A549 treated with Hydrocortisone at 1 μM for 4 hours (cell line): ENCODE measurements around the gene HNRNPCL1. TPM values are rescaled to one million over a fixed set of nuclear protein-coding genes. Genes with fewer than 3 reads are reported as not detected.

Experiments
- total RNA-seq: library from RNA; stranded (reverse); fragments of 200-300 nt; extraction: Qiagen RNA extraction; gene quantifications from 5 replicates; pipeline ENCODE4 v1.2.3, GENCODE V29; 2022

HNRNPCL1 gene
- total RNA-seq = not detected in 5 replicates

DNA sequence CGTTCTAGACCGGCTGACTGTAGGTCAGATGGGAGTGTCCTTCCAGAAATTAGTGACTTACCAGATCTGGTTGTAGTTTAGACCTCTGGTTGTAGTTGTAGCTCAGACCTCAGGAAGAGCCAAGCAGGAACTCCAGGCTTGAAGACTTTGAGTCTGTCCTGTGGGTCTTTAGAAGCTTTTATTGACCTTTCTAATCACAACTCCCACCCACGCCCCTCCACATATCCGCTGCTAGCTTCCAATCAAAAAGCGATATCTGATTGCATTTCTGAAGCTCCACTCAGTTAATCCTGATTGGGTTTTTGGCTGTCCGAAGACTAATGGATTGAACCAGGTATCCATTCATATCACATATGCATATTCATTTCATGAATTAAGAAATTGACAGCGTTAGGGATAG is at the start of gene HNRNPCL1:
Gene HNRNPCL1 (minus strand): TSS at position 101 of the 400 bp plus-strand sequence. CDS start 431 bp downstream, outside the sequence.

DNA sequence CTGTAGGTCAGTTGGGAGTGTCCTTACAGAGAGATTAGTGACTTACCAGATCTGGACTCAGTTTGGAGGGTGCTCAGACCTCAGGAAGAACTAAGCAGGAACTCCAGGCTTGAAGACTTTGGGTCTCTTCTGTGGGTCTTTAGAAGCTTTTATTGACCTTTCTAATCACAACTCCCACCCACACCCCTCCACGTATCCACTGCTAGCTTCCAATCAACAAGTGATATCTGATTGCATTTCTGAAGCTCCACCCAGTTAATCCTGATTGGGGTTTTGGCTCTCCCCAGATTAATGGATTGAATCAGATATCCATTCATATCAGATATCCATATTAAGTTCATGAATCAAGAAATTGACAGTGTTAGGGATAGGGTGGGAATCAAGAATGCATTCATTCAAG is 49.6 kb upstream of the HNRNPCL1 start, which contains the start of gene PRAMEF10:
Gene PRAMEF10 (minus strand): TSS at position 101 of the 400 bp plus-strand sequence. CDS start 2,423 bp downstream, outside the sequence.

DNA sequence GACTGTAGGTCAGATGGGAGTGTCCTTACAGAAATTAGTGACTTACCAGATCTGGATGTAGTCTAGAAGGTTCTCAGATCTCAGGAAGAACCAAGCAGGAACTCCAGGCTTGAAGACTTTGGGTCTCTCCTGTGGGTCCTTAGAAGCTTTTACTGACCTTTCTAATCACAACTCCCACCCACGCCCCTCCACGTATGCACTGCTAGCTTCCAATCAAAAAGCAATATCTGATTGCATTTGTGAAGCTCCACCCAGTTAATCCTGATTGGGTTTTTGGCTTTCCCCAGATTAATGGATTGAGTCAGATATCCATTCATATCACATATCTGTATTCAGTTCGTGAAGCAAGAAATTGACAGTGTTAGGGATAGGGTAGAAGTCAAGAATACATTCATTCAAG is 37.6 kb upstream of the HNRNPCL1 start, which contains the start of gene PRAMEF4:
Gene PRAMEF4 (minus strand): TSS at position 101 of the 400 bp plus-strand sequence. CDS start 2,807 bp downstream, outside the sequence.

DNA sequence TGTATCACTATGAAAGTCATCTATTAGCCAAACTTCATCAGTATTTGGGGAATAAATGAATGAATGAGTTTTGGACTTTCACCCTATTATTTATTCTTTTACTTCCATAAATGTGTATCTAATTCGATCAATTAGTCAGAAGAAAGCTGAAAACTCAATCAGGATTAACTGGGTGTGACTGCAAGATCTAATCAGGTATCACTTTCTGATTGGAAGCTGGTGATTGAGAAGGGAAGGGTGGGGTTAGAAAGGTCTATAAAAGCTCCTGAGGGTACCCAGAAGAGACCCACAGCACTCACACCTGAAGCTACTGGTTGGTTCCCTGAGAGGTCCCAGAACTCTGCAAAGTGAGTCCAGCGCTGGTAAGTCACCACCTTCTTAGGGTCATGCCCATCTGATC is 8.3 kb upstream of the HNRNPCL1 start, which contains the start of gene PRAMEF2:
Gene PRAMEF2 (plus strand): TSS at position 301 of the 400 bp plus-strand sequence. CDS start 1,924 bp downstream, outside the sequence.

DNA sequence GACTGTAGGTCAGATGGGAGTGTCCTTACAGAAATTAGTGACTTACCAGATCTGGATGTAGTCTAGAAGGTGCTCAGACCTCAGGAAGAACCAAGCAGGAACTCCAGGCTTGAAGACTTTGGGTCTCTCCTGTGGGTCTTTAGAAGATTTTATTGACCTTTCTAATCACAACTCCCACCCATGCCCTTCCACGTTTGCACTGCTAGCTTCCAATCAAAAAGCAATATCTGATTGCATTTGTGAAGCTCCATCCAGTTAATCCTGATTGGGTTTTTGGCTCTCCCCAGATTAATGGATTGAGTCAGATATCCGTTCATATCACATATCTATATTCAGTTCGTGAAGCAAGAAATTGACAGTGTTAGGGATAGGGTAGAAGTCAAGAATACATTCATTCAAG is 17.2 kb downstream of the HNRNPCL1 start, which contains the start of gene PRAMEF11:
Gene PRAMEF11 (minus strand): TSS at position 101 of the 400 bp plus-strand sequence. CDS start 2,621 bp downstream, outside the sequence.

Other genes with a start within 250 kb of the HNRNPCL1 start
- gene DHRS3, start 230.5 kb downstream of the HNRNPCL1 start, total RNA-seq = 40.2 to 49.5 TPM (median 47.2 TPM) in 5 replicates
- gene AADACL4, start 204.6 kb downstream of the HNRNPCL1 start, total RNA-seq = not detected in 5 replicates
- not detected in 5 replicates for gene AADACL3, start 132.6 kb downstream of the HNRNPCL1 start, total RNA-seq
- gene CFAP107, start 102.5 kb downstream of the HNRNPCL1 start, total RNA-seq = not detected in 5 replicates
- gene PRAMEF12, start 75.0 kb downstream of the HNRNPCL1 start, total RNA-seq = not detected in 5 replicates
- 0.08 TPM in 2 of 5 replicates, not detected in the others for gene PRAMEF1, start 57.3 kb downstream of the HNRNPCL1 start, total RNA-seq
- gene PRAMEF11, start 17.3 kb downstream of the HNRNPCL1 start, total RNA-seq = not detected in 5 replicates
- 0.08 to 0.13 TPM (median 0.08 TPM) in 4 of 5 replicates, not detected in the other for gene PRAMEF2, start 8.4 kb upstream of the HNRNPCL1 start, total RNA-seq
- not detected in 5 replicates for gene PRAMEF4, start 37.5 kb upstream of the HNRNPCL1 start, total RNA-seq
- gene PRAMEF10, start 49.5 kb upstream of the HNRNPCL1 start, total RNA-seq = not detected in 5 replicates
- not detected in 5 replicates for gene PRAMEF7, start 67.9 kb upstream of the HNRNPCL1 start, total RNA-seq
- gene PRAMEF6, start 98.9 kb upstream of the HNRNPCL1 start, total RNA-seq = not detected in 5 replicates
- not detected in 5 replicates for gene PRAMEF27, start 207.9 kb upstream of the HNRNPCL1 start, total RNA-seq
- not detected in 5 replicates for gene HNRNPCL3, start 212.0 kb upstream of the HNRNPCL1 start, total RNA-seq
- not detected in 5 replicates for gene PRAMEF25, start 222.1 kb upstream of the HNRNPCL1 start, total RNA-seq